Glutamatergic neuron (in vitro differentiated cells): Measurements from ENCODE around the gene JAML. TPM values are rescaled to one million over a fixed set of nuclear protein-coding genes. Genes with fewer than 3 reads are reported as not detected.

Experiments used
- DNase-seq: peaks from one replicate; pipeline ENCODE4 v3.0.0; 2022
- H3K27ac Mint-ChIP-seq: one replicate; pipeline ENCODE4 v1.8.0; 2020; ENCODE audit warnings: mild to moderate bottlenecking, mixed read lengths, inconsistent platforms; ENCODE audit not compliant: unreplicated experiment
- H3K27me3 Mint-ChIP-seq: one replicate; pipeline ENCODE4 v1.8.0; 2020; ENCODE audit warnings: mild to moderate bottlenecking, moderate library complexity, mixed read lengths, inconsistent platforms; ENCODE audit not compliant: unreplicated experiment
- H3K36me3 Mint-ChIP-seq: one replicate; pipeline ENCODE4 v1.8.0; 2020; ENCODE audit warnings: mild to moderate bottlenecking, mixed read lengths, inconsistent platforms; ENCODE audit not compliant: unreplicated experiment
- H3K4me1 Mint-ChIP-seq: one replicate; pipeline ENCODE4 v1.8.0; 2020; ENCODE audit warnings: mild to moderate bottlenecking, low read depth, mixed read lengths, inconsistent platforms; ENCODE audit not compliant: unreplicated experiment
- H3K4me3 Mint-ChIP-seq: one replicate; pipeline ENCODE4 v1.8.0; 2020; ENCODE audit warnings: mild to moderate bottlenecking, mixed read lengths, inconsistent platforms; ENCODE audit not compliant: unreplicated experiment
- H3K9me3 Mint-ChIP-seq: one replicate; pipeline ENCODE4 v1.8.0; 2020; ENCODE audit warnings: mild to moderate bottlenecking, moderate library complexity, mixed read lengths, inconsistent platforms; ENCODE audit not compliant: unreplicated experiment
- total RNA-seq: library from RNA; stranded (reverse); fragmentation: NEBNext Ultra II Directional; extraction: Animal tissue kit (Norgen Biotek cat#: 25700); gene quantifications from one replicate; pipeline ENCODE4 v1.2.1, GENCODE V29; 2021; ENCODE audit not compliant: unreplicated experiment
- TF ChIP-seq, protein P1 (sequence below): fragments of 200-600 bp; sonication (generic); IDR thresholded peaks from one replicate; pipeline ENCODE4 v1.5.0; 2021; ENCODE audit not compliant: partially characterized antibody, unreplicated experiment

The JAML gene
- total RNA-seq, 1 donor from 2014 or later = not detected

- DNase-seq = no peak
- H3K27ac Mint-ChIP-seq = no peak overlapping the region
Observed at GRCh38 chr11:118214210-118214914, 10.4 kb downstream of the JAML start.

GRCh38 chr11:118213781-118214180 lies 11.0 kb downstream of the JAML start:
- no peak for DNase-seq
- H3K27me3 Mint-ChIP-seq = peaks cover 1% of the 10 kb centered on the region
- TF ChIP-seq, protein P1, sequence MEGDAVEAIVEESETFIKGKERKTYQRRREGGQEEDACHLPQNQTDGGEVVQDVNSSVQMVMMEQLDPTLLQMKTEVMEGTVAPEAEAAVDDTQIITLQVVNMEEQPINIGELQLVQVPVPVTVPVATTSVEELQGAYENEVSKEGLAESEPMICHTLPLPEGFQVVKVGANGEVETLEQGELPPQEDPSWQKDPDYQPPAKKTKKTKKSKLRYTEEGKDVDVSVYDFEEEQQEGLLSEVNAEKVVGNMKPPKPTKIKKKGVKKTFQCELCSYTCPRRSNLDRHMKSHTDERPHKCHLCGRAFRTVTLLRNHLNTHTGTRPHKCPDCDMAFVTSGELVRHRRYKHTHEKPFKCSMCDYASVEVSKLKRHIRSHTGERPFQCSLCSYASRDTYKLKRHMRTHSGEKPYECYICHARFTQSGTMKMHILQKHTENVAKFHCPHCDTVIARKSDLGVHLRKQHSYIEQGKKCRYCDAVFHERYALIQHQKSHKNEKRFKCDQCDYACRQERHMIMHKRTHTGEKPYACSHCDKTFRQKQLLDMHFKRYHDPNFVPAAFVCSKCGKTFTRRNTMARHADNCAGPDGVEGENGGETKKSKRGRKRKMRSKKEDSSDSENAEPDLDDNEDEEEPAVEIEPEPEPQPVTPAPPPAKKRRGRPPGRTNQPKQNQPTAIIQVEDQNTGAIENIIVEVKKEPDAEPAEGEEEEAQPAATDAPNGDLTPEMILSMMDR = no peak
- no peak overlapping the region for H3K4me3 Mint-ChIP-seq
- H3K27ac Mint-ChIP-seq = no peak overlapping the region
- H3K9me3 Mint-ChIP-seq = peaks cover 1% of the 10 kb centered on the region
- peaks cover 8% of the 10 kb centered on the region for H3K4me1 Mint-ChIP-seq
- no peaks in the 10 kb centered on the region for H3K36me3 Mint-ChIP-seq

More at GRCh38 chr11:118214210-118214914, 10.4 kb downstream of the JAML start:
- Mint-ChIP-seq H3K9me3 (peaks cover 1% of the 10 kb centered on the region), H3K4me1 (peaks cover 8% of the 10 kb centered on the region), H3K4me3 (no peak overlapping the region), H3K36me3 (no peaks in the 10 kb centered on the region), H3K27me3 (peaks cover 1% of the 10 kb centered on the region)
- TF ChIP-seq, protein P1 = no peak

DNA sequence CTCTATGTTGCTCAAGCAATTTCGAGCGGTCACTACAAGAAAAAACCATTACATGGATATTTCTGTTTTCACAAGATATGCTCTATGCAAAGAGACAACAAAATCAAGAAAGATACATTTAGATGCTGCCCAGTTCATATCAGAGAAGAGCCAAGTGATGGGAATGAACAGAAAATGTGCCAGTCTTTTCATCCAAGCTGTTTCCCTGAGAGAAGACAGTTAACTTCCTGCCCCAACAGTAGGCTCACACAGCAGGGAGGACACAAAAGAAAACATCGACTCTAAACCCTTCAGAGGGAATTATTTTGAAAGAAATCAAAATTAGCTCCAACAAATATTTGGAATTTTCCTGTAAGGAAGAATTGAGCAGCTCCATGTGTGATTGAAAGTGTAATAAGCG lies 11.6 kb downstream of the JAML start:
- peaks cover 8% of the 10 kb centered on the region for H3K4me1 Mint-ChIP-seq
- no peak for DNase-seq
- H3K4me3 Mint-ChIP-seq = no peak overlapping the region
- H3K36me3 Mint-ChIP-seq = no peaks in the 10 kb centered on the region
- TF ChIP-seq, protein P1 = no peak
- no peak overlapping the region for H3K27ac Mint-ChIP-seq
- peaks cover 1% of the 10 kb centered on the region for H3K9me3 Mint-ChIP-seq
- H3K27me3 Mint-ChIP-seq = peaks cover 1% of the 10 kb centered on the region

DNA sequence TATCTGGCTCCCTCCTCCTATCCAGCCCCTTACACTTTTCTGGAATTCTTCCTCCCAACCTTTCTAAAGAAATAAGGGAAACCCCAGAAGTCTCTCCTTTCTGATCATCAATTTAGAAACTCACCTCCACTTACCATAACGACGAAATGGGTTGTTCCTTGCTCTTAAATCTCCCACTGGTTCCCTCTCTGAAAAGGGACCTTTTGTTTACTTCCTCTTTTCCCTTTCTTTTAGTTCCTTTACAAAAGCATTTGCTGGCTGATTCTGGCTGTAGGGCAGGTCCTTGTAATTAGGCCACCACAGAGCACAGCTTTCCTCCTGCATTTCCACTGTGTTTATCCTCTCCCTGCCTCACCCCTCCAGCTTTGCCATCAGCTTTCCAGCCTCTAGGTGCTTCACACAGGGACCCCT lies 12.0 kb downstream of the JAML start:
- no peak for DNase-seq
- Mint-ChIP-seq H3K27me3 (peaks cover under 1% of the 10 kb centered on the region), H3K36me3 (no peaks in the 10 kb centered on the region), H3K27ac (no peak overlapping the region), H3K9me3 (peaks cover 1% of the 10 kb centered on the region), H3K4me1 (peaks cover 8% of the 10 kb centered on the region), H3K4me3 (no peak overlapping the region)
- TF ChIP-seq, protein P1 = no peak

- no peaks in the 10 kb centered on the region for H3K36me3 Mint-ChIP-seq
- H3K27me3 Mint-ChIP-seq = no peaks in the 10 kb centered on the region
- no peak overlapping the region for H3K27ac Mint-ChIP-seq
- DNase-seq = no peak
- H3K4me3 Mint-ChIP-seq = no peak overlapping the region
- H3K4me1 Mint-ChIP-seq = peaks cover 8% of the 10 kb centered on the region
- H3K9me3 Mint-ChIP-seq = peaks cover 1% of the 10 kb centered on the region
- TF ChIP-seq, protein P1 = no peak
Observed at GRCh38 chr11:118212131-118212725, 12.6 kb downstream of the JAML start.
